GM18505 (cell line): ENCODE results near the gene LARP6.

Experiments
- ATAC-seq: cut with Tn5 transposase; IDR thresholded peaks from one replicate; pipeline ENCODE4 v1.9.1; 2021; ENCODE audit not compliant: unreplicated experiment
- POLR2A ChIP-seq: IDR thresholded peaks from 4 replicates; pipeline ENCODE4 v1.6.1; 2011; ENCODE audit warnings: borderline replicate concordance; ENCODE audit not compliant: insufficient read depth, insufficient read length; ENCODE audit errors: extremely low read depth

LARP6 gene

GRCh38 chr15:70783610-70784022, 70.3 kb downstream of the LARP6 start:
- TF ChIP-seq POLR2A: no peak

GRCh38 chr15:70783041-70783440, 70.9 kb downstream of the LARP6 start:
- no peak for TF ChIP-seq POLR2A
- ATAC-seq: no peak

More at GRCh38 chr15:70783610-70784022, 70.3 kb downstream of the LARP6 start:
- ATAC-seq: no peak

GRCh38 chr15:70781236-70781635, 72.7 kb downstream of the LARP6 start:
- no peak for ATAC-seq

More at GRCh38 chr15:70781236-70781635, 72.7 kb downstream of the LARP6 start:
- TF ChIP-seq POLR2A: no peak
